GM12878 (cell line): ENCODE results near the gene SPAG7. TPM values are rescaled to one million over a fixed set of nuclear protein-coding genes. Genes with fewer than 3 reads are reported as not detected.

Experiments used
- ATAC-seq: fragments of 200-7000 bp; cut with Tn5 transposase; 3 replicates; pipeline ENCODE4 v1.9.1; 2020; ENCODE audit warnings: mild to moderate bottlenecking, moderate library complexity
- BruUV-seq: library from RNA; stranded (reverse); fragments of 400-500 nt; replicated peaks from 2 replicates; lab custom pipeline; 2021; lab: Mats Ljungman, UMichigan
- CTCF ChIA-PET: fragments of 300-600 bp; sonication (Branson Sonifier 250); formaldehyde crosslinking; extraction: SDS; loops from one replicate; lab custom pipeline; 2021; ENCODE audit warnings: inconsistent platforms; lab: Yijun Ruan, JAX
- POLR2A ChIA-PET: fragments of 350-600 bp; formaldehyde crosslinking; extraction: SDS; loops from one replicate; lab custom pipeline; 2021; ENCODE audit warnings: inconsistent platforms; lab: Charles Lee
- RAD21 ChIA-PET: fragments of 300-600 bp; sonication (Branson Sonifier 250); formaldehyde crosslinking; loops from one replicate; lab custom pipeline; 2023; ENCODE audit warnings: antibody characterized with exemption; ENCODE audit not compliant: unreplicated experiment; lab: Charles Lee
- SMC1A ChIA-PET: fragments of 300-600 bp; sonication (Branson Sonifier 250); formaldehyde crosslinking; loops from one replicate; lab custom pipeline; 2023; ENCODE audit not compliant: unreplicated experiment, uncharacterized antibody; lab: Charles Lee
- DNase-seq: peaks from one replicate; pipeline ENCODE4 v3.0.0-alpha.2; 2011; ENCODE audit warnings: low read depth, low spot score
- FAIRE-seq: peaks from 3 replicates; lab custom pipeline; 2011; peaks lifted over from hg19 to GRCh38; lab: Jason Lieb, UNC
- H2AFZ ChIP-seq: 2 replicates; pipeline ENCODE4 v1.6.0; 2011; ENCODE audit warnings: low read depth, low read length, control low read depth; ENCODE audit not compliant: control insufficient read depth
- H3K27ac ChIP-seq: 2 replicates; pipeline ENCODE4 v1.5.1; 2011; ENCODE audit warnings: control low read depth; ENCODE audit not compliant: control insufficient read depth, insufficient read depth
- H3K27me3 ChIP-seq, 2 experiments: replicated peaks in 1 of 2; 2 replicates each; pipeline versions ENCODE4 v1.6.0 to v1.6.1; 2011; ENCODE audit warnings: low read length in 1 of 2; ENCODE audit not compliant: control insufficient read depth in 2 of 2, insufficient read depth in 2 of 2
- H3K36me3 ChIP-seq, 2 experiments: 2 replicates each; pipeline ENCODE4 v1.5.1; 2011; ENCODE audit warnings: low read length in 1 of 2; ENCODE audit not compliant: control insufficient read depth in 2 of 2, insufficient read depth in 2 of 2
- H3K4me1 ChIP-seq: 2 replicates; pipeline ENCODE4 v1.6.1; 2011; ENCODE audit warnings: mild to moderate bottlenecking, low read length, moderate library complexity, mixed read lengths; ENCODE audit not compliant: control insufficient read depth, insufficient read depth
- H3K4me2 ChIP-seq: 2 replicates; pipeline ENCODE4 v1.6.0; 2011; ENCODE audit warnings: control low read depth; ENCODE audit not compliant: control insufficient read depth, insufficient read depth
- H3K4me3 ChIP-seq: fragments of 200-600 bp; sonication (generic); 2 replicates; pipeline ENCODE4 v1.5.1; 2016
- H3K79me2 ChIP-seq: 2 replicates; pipeline ENCODE4 v1.6.0; 2011; ENCODE audit warnings: low read length; ENCODE audit not compliant: control insufficient read depth, insufficient read depth
- H3K9ac ChIP-seq: 2 replicates; pipeline ENCODE4 v1.8.0; 2011; ENCODE audit warnings: low read length, control low read depth, mixed read lengths; ENCODE audit not compliant: control insufficient read depth, insufficient read depth
- H3K9me3 ChIP-seq: replicated peaks from 3 replicates; pipeline ENCODE4 v1.5.1; 2011; ENCODE audit warnings: mild to moderate bottlenecking, low read length; ENCODE audit not compliant: control insufficient read depth, insufficient read depth
- H4K20me1 ChIP-seq: 2 replicates; pipeline ENCODE4 v1.6.0; 2011; ENCODE audit not compliant: control insufficient read depth, insufficient read depth
- BMI1 ChIP-seq: fragments of 450-650 bp; IDR thresholded peaks from 2 replicates; pipeline ENCODE4 v1.6.1; 2016; ENCODE audit warnings: mild to moderate bottlenecking, moderate library complexity, borderline replicate concordance
- BRCA1 ChIP-seq: IDR thresholded peaks from 2 replicates; pipeline ENCODE4 v1.6.1; 2011; ENCODE audit warnings: low read depth, low read length, improper control_type of control experiment
- CBX3 ChIP-seq: fragments of 200-600 bp; sonication (generic); IDR thresholded peaks from 2 replicates; pipeline ENCODE4 v1.6.1; 2016; ENCODE audit warnings: low read depth, borderline replicate concordance
- CEBPZ ChIP-seq: fragments of 150-350 bp; IDR thresholded peaks from 2 replicates; pipeline ENCODE4 v1.6.1; 2016; ENCODE audit warnings: low read depth, low read length
- DPF2 ChIP-seq: fragments of 450-650 bp; IDR thresholded peaks from 2 replicates; pipeline ENCODE4 v1.6.1; 2017; ENCODE audit warnings: mild to moderate bottlenecking
- MEF2A ChIP-seq: IDR thresholded peaks from 2 replicates; pipeline ENCODE4 v1.6.1; 2011; ENCODE audit warnings: low read depth, mild to moderate bottlenecking, low read length, moderate library complexity; ENCODE audit not compliant: insufficient read depth
- MYC ChIP-seq: IDR thresholded peaks from 2 replicates; pipeline ENCODE4 v1.6.1; 2011; ENCODE audit warnings: mild to moderate bottlenecking, low read length, moderate library complexity, inconsistent platforms; ENCODE audit not compliant: insufficient read depth, insufficient replicate concordance, insufficient read length, severe bottlenecking
- PAX8 ChIP-seq: fragments of 450-650 bp; IDR thresholded peaks from 2 replicates; pipeline ENCODE4 v1.6.1; 2017; ENCODE audit warnings: mild to moderate bottlenecking, moderate library complexity
- RAD21 ChIP-seq: IDR thresholded peaks from 2 replicates; pipeline ENCODE4 v1.6.1; 2011; ENCODE audit warnings: mild to moderate bottlenecking, low read depth, low read length, moderate library complexity; ENCODE audit not compliant: insufficient read depth
- SIX5 ChIP-seq: IDR thresholded peaks from 2 replicates; pipeline ENCODE4 v1.6.1; 2011; ENCODE audit warnings: mild to moderate bottlenecking, low read depth, low read length, moderate library complexity; ENCODE audit not compliant: severe bottlenecking
- ZNF622 ChIP-seq: fragments of 450-650 bp; IDR thresholded peaks from 2 replicates; pipeline ENCODE4 v1.6.1; 2017; ENCODE audit warnings: mild to moderate bottlenecking, inconsistent platforms
- WGBS: methylation state at CpG from one replicate; pipeline ENCODE4 v1.1.6; 2016; ENCODE audit warnings: low lambda C conversion rate; ENCODE audit not compliant: insufficient replicate concordance, insufficient coverage; ENCODE audit errors: missing lambda C conversion rate; 5-methylcytosine and 5-hydroxymethylcytosine counted together
- in situ Hi-C: fragments of 300-500 bp; cut with MboI; formaldehyde crosslinking; loops from 9 replicates; pipeline ENCODE4 v1.14.3; 2018; ENCODE audit warnings: mixed read lengths
- intact Hi-C: fragments of 100-400 bp; cut with micrococcal nuclease; formaldehyde crosslinking; loops from one replicate; pipeline ENCODE4 v1.14.2; 2022; ENCODE audit not compliant: unreplicated experiment
- polyA plus RNA-seq, 11 experiments: library from polyadenylated mRNA; depleted of rRNA in 4 of 11; unstranded in 6 of 11; stranded (reverse) in 5 of 11; fragments of >200 nt; fragmentation: Nextera tagmentation in 4 of 11; fragmentation: Illumina TruSeq in 1 of 11; extraction: Ambion mirVana in 4 of 11; extraction: Trizol in 1 of 11; gene quantifications; 1 replicate in 1 of 11; 2 replicates in 10 of 11; pipeline versions ENCODE4 v1.2.1 to v1.2.3, GENCODE V29; 2011 to 2016; ENCODE audit warnings: inconsistent platforms in 2 of 11, missing spikeins in 2 of 11, low read depth in 1 of 11
- total RNA-seq, 4 experiments: library from RNA; depleted of rRNA in 3 of 4; stranded (reverse); fragments of >200 nt in 3 of 4; fragmentation: Illumina TruSeq in 1 of 4; extraction: Trizol in 1 of 4; gene quantifications; 2 replicates each; pipeline versions ENCODE4 v1.2.1 to v1.2.3, GENCODE V29; 2013 to 2021
- TF ChIP-seq, protein P1 (sequence below): IDR thresholded peaks from 2 replicates; pipeline ENCODE4 v1.6.1; 2011; ENCODE audit warnings: low read depth, low read length, improper control_type of control experiment, borderline replicate concordance
- TF ChIP-seq, protein P2 (sequence below): fragments of 450-650 bp; formaldehyde crosslinking; IDR thresholded peaks from 2 replicates; pipeline ENCODE4 v1.5.0; 2022; ENCODE audit warnings: mild to moderate bottlenecking, missing genetic modification characterization
- TF ChIP-seq, protein P3 (sequence below): IDR thresholded peaks from 2 replicates; pipeline ENCODE4 v1.6.1; 2012; ENCODE audit warnings: low read length, inconsistent platforms

Gene SPAG7
- total and polyA plus RNA-seq, 10 of the 15 experiments (the other 5 are each of a cell fraction or from before 2014, with no cell fraction given): 7.9 to 146 (median 88.7) TPM

- no peaks in the 10 kb centered on the region for H3K27me3 ChIP-seq
- FAIRE-seq: no peak
- peaks cover 17% of the 10 kb centered on the region for H3K4me1 ChIP-seq
- ChIA-PET POLR2A (interaction anchor here (0.7 to 17.5 kb wide), 6 partner anchors 8 to 332 kb away, joined by 3 to 272 read pairs (median 4); partner anchors contain the start of genes RNF167, SLC25A11 and SPAG7), CTCF (interaction anchor here (1.2 to 3.4 kb wide), 6 partner anchors 11 to 386 kb away, joined by 3 to 23 read pairs (median 7); partner anchors contain the start of genes RNF167, SLC25A11 and SPAG7), RAD21 (interaction anchor here (2.0 to 9.8 kb wide), 2 partner anchors 11 to 14 kb away, joined by 7 to 73 read pairs; partner anchors contain the start of genes RNF167, SLC25A11 and SPAG7), SMC1A (interaction anchor here (1.0 to 3.4 kb wide), 3 partner anchors 10 to 15 kb away, joined by 3 to 24 read pairs (median 12); partner anchors contain the start of genes RNF167, SLC25A11 and SPAG7)
- DNase-seq: no peak
- peaks cover 4% of the 10 kb centered on the region; the same call in 1 of the 2 replicates for H4K20me1 ChIP-seq
- BruUV-seq: no TSS peak
- peaks cover 2 to 3% of the 10 kb centered on the region in 2 experiments; a peak in 3 of 4 replicates for H3K36me3 ChIP-seq
- H3K79me2 ChIP-seq: peaks cover 33% of the 10 kb centered on the region
- H2AFZ ChIP-seq: no peak overlapping the region
- no peak overlapping the region for H3K4me3 ChIP-seq
- no peak for ATAC-seq
- H3K9ac ChIP-seq: peak overlapping the region; percentile 97; the same call in 1 of the 2 replicates
- in situ Hi-C loops: no loop called here
- no peaks in the 10 kb centered on the region for H3K9me3 ChIP-seq
- WGBS: 74% methylated on average over 3 of the region's 3 CpGs
- peak overlapping the region; percentile 93 for H3K4me2 ChIP-seq
- no peak for TF ChIP-seq ZNF622
- TF ChIP-seq BRCA1: no peak
- TF ChIP-seq SIX5: no peak
- TF ChIP-seq CBX3: no peak
- TF ChIP-seq MYC: no peak
- no peak for TF ChIP-seq DPF2
- TF ChIP-seq, protein P1, sequence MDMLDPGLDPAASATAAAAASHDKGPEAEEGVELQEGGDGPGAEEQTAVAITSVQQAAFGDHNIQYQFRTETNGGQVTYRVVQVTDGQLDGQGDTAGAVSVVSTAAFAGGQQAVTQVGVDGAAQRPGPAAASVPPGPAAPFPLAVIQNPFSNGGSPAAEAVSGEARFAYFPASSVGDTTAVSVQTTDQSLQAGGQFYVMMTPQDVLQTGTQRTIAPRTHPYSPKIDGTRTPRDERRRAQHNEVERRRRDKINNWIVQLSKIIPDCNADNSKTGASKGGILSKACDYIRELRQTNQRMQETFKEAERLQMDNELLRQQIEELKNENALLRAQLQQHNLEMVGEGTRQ: no peak
- TF ChIP-seq PAX8: no peak
- TF ChIP-seq BMI1: no peak
- no peak for TF ChIP-seq CEBPZ
- no peak for TF ChIP-seq MEF2A
- TF ChIP-seq, protein P2, sequence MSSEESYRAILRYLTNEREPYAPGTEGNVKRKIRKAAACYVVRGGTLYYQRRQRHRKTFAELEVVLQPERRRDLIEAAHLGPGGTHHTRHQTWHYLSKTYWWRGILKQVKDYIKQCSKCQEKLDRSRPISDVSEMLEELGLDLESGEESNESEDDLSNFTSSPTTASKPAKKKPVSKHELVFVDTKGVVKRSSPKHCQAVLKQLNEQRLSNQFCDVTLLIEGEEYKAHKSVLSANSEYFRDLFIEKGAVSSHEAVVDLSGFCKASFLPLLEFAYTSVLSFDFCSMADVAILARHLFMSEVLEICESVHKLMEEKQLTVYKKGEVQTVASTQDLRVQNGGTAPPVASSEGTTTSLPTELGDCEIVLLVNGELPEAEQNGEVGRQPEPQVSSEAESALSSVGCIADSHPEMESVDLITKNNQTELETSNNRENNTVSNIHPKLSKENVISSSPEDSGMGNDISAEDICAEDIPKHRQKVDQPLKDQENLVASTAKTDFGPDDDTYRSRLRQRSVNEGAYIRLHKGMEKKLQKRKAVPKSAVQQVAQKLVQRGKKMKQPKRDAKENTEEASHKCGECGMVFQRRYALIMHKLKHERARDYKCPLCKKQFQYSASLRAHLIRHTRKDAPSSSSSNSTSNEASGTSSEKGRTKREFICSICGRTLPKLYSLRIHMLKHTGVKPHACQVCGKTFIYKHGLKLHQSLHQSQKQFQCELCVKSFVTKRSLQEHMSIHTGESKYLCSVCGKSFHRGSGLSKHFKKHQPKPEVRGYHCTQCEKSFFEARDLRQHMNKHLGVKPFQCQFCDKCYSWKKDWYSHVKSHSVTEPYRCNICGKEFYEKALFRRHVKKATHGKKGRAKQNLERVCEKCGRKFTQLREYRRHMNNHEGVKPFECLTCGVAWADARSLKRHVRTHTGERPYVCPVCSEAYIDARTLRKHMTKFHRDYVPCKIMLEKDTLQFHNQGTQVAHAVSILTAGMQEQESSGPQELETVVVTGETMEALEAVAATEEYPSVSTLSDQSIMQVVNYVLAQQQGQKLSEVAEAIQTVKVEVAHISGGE (CRISPR knock-in tag): no peak
- TF ChIP-seq, protein P3, sequence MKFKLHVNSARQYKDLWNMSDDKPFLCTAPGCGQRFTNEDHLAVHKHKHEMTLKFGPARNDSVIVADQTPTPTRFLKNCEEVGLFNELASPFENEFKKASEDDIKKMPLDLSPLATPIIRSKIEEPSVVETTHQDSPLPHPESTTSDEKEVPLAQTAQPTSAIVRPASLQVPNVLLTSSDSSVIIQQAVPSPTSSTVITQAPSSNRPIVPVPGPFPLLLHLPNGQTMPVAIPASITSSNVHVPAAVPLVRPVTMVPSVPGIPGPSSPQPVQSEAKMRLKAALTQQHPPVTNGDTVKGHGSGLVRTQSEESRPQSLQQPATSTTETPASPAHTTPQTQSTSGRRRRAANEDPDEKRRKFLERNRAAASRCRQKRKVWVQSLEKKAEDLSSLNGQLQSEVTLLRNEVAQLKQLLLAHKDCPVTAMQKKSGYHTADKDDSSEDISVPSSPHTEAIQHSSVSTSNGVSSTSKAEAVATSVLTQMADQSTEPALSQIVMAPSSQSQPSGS: no peak
- TF ChIP-seq RAD21: no peak
- peak overlapping the region; percentile 85; the same call in 1 of the 2 replicates for H3K27ac ChIP-seq
- intact Hi-C loops: no loop called here
Measured at GRCh38 chr17:4951486-4951885, 16.1 kb downstream of the SPAG7 start.
